ENCODE data around the gene DCAKD.

Gene DCAKD

DNA sequence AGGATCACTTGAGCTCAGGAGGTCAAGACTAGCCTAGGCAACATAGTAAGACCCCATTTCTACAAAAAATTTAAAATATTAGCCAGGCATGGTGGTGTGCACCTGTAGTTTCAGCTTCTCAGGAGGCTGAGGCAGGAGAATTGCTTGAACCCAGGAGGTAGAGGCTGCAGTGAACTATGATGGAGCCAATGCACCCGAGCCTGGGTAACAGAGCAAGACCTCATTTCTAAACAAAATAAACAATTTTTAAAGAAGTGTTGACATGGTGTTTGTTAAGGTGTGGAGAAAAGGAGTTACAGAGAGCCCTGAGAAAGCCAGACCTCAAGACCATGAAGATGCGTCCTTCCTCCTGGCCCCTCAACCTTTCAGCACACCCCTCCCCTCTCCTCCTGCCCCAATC is 45.7 kb downstream of the DCAKD start:
- no peak for DNase-seq (ENCODE audit: low read depth in 2 of 3, low spot score in 1 of 3)

DNA sequence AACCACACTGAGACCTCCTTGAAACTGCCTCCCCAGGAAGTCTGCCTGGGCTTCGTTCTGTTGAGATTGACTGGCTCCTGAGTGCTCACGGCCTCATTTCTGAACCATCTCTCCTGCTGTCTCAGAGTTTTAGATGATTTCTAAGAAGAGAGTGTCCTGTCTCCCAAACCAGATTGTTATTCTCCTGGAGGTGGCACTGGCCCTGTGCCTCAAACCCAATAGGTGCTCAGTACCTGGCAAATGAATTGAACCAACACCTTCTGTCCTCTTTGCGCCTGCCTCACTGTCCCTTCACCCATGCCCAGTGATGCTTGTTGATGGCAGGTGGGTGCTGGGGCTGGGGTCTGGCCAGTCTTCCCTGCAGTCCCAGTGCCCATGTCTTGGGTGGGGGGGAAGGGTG is 47.0 kb downstream of the DCAKD start:
- no peak for DNase-seq (ENCODE audit: low read depth in 2 of 3, low spot score in 1 of 3)

DNA sequence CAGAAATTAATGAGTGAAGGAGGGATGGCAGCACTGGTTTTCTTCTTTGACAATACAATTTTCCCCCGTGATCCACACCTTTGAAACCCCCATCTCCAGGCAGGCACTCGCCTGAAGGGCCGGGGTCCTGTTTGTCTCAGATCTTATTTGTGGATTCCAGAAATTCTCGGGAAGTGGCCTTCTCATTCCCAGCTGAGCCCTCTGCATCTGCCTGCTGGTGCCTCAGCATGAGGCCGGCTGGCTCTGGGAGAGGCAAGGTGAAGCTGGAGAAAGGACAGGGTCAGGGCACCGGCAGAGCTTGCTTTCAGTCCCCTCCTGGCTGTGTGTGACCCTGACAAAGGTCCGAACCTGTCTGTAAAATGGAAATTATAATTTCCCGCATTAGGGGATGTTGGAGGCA is 47.6 kb downstream of the DCAKD start:
- no peak for DNase-seq (ENCODE audit: low read depth in 2 of 3, low spot score in 1 of 3)

DNA sequence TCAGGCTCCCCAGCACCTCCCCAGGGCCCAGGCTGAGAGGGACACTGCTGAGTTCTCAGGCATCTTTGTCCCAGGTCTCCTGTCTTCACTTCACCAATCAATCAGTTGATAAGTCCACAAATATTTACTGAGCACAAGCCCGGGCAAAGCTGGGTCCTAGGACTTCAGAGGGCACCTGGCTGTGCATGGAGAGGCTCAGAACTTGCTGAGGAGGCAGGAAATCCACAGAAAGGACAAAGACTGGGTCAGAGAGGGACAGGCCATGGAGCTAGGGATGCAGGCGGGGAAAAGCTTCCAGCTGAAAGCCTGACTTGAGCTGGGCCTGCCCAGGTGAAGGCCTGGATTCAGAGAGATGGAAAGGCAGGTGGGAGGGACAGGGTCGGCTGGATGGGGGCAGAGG is 50.1 kb downstream of the DCAKD start:
- no peak for DNase-seq (ENCODE audit: low read depth in 2 of 3, low spot score in 1 of 3)

DNA sequence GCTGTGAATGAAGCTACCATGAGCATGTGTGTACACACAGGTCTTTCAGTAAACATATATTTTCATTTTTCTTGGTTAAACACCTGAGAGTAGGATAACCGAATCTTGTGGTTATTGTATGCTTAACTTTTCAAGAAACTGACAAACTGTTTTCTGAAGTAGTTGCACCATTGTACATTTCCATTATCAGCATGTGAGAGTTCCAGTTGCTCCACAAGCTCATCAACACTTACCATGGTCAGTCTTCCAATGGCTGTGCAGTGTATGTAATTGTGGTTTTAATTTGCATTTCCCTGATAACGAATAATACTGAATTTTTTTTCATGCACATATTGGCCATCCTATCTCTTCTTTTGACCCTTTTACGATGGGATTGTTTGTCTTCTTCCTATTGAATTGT is 52.0 kb downstream of the DCAKD start:
- no peak for DNase-seq (ENCODE audit: low read depth in 2 of 3, low spot score in 1 of 3)

DNA sequence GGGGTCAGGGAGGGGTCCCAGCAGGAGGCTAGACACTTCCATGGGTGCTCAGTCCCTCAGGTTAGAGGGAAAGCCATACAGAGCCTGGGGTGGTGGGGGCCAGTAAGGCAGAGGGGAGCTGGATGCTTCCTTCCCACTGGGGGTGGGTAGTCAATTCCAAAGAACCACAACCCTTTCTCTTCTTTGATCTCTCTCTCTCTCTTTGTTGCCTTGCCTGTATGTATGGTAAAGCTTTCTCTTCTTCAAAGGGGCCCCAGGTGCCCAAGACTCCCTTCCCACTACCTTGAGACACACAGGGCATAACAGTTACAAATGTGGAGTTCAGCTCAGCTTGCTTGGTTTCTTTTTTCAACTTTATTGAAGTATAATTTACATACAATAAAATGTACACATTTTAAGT is 52.8 kb downstream of the DCAKD start:
- DNase-seq (ENCODE audit: low read depth in 2 of 3, low spot score in 1 of 3), result no peak

DNA sequence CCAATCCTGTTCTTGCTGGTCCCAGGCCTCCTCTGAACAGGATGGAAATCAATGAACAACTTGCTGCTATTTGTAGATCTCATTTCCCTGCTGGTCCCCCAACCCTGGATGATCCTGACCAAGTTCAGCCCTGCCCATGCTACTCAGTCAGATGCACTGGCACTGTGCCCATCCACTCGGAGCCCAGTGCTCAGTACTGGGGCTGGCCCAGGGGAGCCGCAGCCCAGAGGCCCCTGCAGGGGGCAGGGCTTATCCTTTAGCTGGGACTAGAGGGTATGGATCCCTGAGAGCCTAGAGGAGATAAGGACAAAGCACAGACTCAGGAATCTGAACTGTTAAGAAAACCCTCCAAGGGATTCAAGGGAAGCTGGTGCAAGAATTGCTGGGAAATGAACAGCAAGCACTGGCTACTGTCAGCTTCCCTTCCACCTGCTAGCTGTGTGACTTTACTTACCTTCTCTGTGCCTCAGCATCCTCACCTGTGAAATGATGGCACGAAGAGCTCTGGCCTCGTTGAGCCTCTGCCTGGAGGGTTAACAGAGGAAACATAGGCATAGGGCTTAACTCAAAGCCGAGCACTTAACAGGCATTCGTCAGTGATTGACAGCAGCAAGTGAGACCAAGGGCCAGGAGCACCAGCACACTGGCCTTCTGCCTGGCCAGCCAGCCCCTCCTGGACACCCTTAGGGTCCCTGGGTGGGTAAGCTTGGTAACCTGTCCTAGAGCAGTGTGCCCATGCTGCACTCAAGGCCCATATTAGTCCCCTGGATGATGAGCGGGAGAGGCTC is 53.5 kb downstream of the DCAKD start:
- no peak for DNase-seq (ENCODE audit: low read depth in 2 of 3, low spot score in 1 of 3)

DNA sequence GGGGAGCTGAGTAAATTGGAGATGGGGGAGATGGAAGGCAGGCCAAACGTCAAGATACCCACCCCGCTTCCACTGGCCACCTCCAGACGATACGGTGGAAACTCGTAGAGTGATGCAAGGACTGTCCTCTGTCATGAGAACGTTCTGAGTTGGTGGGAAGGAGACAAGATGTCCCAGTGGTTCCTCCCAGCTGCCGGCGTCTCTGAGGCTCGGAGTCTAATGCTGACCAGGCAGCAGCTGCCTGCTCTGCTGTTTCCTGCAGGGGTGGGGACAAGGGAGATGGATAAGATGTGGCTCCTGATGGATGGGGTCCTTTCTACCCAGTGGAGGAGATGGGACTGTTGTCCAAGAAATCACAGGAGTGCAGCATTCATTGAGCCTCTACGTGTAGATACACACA is 55.1 kb downstream of the DCAKD start:
- DNase-seq (ENCODE audit: low read depth in 2 of 3, low spot score in 1 of 3), result no peak

DNA sequence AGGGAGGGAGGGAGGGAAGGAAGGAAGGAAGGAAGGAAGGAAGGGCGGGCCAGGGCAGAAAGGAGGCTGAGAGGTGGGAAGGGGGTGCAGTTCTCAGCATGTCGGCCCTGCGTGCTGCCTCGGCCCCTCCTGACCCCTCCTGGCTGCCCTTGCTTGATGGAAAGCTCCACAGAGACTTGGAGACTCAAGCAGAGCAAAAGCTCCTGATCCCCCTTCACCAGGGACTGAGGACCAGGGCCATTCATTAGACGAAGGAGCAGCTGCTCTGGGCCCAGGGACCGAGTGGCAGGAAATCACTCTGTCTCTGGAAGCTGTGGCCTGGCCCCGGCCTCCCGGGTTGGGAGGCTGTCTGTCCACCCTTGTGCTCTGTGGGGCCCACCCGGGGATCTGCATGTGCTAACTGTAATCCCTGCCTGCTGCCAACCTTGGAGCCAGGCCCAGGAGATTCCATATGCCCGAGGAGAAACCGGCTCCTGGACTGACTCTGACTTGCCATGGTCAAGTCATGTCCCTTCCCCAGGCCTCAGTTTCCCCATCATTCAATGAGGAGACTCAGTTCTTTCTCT is 55.9 kb downstream of the DCAKD start:
- no peak for DNase-seq (ENCODE audit: low read depth in 2 of 3, low spot score in 1 of 3)

DNA sequence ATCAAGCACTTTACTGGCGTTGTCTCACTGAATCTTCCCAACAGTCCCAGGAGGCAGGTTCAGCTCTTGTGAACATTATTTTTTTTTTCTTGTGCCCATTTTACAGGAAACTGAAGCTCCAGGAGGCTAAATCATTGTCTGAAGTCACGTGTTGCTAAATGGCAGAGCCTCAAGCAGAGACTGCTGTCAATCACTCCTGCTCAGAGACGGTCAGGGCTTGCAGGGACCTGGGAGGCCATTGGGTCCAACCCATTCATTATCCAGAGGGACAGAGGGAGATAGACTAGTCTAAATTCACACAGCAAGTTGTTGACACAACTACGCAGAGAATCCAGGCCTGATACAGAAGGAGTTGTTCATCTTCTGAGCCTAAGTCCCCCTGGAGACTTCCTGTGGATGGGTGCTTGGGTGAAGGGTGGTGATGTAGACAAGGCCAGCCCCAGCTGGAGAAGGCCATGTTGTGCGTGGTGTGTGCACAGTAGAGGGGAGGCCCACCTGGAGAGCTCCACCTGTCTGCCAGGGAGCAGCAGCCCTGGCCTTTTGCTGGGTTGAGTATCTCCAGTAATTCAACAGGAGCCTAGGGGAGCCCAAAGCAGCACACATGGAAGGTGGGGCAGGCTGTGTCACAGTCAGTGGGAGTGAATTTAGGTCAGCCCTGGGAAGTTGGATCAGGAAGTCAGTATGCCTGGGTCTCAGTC is 59.0 kb downstream of the DCAKD start:
- DNase-seq (ENCODE audit: low read depth in 2 of 3, low spot score in 1 of 3), result no peak

DNA sequence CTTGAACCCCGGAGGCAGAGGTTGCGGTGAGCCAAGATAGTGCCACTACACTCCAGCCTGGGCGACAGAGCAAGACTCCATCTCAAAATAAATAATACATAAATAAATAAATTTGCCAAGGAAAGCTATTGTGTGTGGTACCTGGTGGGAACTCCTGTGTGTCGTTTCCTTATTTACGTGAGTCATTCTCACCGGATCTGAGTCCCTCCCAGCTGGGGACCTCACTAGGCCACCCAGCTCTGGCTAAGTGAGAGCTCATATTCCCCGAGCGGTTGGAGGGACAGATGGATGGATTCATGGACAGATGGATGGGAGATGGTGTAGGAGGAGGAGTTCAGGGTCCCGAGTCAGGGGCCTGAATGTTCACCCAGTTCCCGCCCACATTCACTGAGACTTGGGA is 60.4 kb downstream of the DCAKD start:
- no peak for DNase-seq (ENCODE audit: low read depth in 2 of 3, low spot score in 1 of 3)

DNA sequence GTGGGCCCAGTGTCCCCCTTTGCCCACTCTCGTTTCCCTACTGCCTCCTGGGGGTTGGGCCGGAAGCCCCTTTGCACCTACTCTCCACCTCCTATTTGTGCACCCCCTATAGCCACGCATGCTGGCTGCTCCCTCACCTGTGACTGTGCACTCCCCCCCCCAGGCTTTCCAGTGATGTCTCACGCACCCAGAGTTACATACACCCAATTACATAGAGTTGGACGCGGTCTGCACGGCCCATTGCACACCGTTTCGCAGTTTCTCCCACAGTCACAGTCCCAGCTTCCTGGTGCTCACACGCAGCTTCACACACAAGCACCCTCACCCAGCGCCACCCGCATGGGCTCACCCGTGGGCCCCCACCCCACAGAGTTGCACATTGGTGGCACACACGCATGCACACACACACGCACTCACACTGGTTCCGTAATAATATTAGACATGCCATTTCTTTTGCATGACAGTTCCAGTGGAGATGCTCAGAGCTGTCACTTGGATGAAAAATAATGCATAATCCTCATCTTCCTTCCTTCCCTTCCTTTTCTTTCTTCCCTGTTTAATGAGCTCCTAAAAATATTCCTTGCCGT is 61.8 kb downstream of the DCAKD start:
- DNase-seq (ENCODE audit: low read depth in 2 of 3, low spot score in 1 of 3), result no peak

DNA sequence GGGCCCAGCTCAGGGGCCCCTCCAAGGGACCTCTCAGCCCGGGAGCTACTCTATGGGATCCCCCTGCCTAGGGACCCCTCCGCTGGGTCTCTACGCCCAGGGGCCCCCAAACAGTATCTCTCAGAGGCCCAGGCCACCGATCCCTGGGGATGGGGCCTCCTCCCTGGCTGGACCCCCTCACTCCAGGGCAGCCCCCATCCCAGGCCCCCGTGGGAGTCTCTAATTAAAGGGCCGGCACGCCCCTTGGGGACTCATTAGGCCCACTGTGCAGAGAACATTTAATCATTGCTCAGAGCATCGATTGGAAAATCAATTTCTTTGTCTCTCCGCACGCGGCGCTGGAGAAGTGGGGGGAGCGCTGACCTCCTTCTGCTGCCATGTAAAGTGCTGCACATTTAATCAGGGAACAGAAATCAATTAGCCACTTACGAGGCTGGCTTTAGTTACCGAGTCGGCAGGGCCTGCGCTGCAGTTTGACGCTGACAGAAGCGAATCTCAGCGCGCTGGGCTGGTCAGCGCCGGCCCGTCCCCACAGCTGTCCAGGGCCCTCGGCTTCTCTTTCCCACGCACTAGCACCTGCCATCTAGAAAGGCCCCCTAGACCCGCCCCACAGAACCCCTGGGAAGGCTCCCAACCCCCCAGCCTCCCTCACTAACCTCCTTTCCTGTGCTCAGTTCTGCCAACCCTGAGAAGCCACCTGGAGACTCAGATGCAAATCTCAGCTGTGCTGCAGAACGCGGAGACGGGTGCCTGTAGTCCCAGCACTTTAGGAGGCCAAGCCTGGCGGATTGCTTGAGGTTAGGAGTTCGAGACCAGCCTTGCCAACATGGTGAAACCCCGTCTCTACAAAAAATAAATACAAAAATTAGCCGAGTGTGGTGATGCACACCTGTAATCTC is 63.1 kb downstream of the DCAKD start:
- DNase-seq (ENCODE audit: low read depth in 2 of 3, low spot score in 1 of 3), result no peak

DNA sequence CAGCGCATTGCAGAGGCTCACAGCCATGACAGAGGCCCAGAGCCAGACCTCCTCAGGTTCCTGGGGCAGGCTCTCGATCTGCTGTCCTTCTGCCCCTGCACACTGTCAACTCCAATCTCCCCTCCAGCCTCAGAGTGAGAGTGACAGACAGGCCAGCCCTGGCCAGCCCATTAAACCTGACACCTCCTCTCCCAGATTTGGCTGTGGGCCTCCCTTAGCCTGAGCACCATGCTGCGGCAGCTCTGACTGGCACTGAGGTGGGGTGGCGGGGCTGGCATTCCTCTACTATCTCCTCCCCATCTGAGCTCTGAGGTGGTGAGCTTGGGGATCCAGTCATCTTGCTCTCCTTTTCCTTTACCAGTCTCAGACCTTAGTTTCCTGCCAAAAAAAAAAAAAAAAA is 67.9 kb downstream of the DCAKD start:
- DNase-seq (ENCODE audit: low read depth in 2 of 3, low spot score in 1 of 3), result no peak

DNA sequence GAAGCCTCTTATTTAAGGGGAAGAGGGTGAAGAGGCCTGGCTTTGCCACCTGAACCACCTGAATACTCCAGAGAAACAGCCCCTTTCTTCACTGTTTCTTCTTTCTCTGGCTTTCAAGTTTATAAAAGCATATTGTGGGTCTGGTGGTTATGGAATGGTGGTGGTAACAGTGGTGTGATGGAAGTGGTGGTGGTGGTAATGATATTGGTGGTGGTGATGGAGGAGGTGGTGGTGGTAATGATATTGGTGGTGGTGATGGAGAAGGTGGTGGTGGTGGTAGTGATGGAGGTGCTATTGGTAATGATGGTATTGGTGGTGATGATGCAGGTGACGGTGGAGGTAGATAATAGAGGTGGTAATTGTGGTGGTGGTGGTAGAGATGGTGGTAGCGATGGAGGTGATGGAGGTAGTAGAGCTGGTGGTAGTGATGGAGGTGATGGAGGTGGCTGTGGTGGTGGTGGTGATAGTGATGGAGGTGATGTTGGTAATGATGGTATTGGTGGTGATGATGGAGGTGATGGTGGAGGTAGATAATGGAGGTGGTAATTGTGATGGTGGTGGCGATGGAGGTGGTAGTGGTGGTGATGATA is 69.2 kb downstream of the DCAKD start:
- DNase-seq (ENCODE audit: low read depth in 2 of 3, low spot score in 1 of 3), result no peak

DNA sequence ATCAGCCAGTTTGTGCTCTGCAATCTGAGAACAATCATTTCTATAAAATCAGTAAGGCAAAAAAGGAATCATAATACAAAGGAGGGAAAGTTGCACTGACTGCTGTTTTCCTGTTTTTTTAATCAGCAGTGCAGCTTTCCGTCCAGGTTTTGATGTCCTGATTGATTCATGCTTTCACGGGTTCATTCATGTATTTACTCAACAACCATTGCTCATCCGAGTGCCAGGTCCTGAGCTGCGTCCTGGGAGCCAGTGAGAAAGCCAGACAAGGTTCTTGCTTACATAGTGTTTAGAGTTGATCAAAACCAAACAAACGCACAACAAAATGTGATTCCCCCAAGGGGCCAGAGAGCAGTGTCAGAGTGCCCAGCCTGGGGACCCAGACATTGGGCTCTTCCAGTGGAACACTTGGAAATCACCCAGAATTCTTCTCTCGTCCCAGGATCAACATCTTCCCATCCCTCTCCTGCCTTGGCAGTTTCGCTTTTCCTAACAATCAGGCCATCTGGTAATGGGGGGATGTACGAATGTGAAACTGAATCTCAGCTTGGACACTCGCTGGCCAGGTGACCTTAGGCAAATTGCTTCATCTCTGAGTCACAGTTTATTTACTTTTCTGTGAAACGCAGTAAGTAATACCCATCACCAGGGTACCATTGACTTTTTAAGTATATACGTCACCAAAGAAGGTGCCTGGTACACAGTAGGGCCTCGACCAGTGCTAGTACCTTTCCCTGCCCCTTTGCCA is 70.0 kb downstream of the DCAKD start:
- DNase-seq (ENCODE audit: low read depth in 2 of 3, low spot score in 1 of 3), result no peak

DNA sequence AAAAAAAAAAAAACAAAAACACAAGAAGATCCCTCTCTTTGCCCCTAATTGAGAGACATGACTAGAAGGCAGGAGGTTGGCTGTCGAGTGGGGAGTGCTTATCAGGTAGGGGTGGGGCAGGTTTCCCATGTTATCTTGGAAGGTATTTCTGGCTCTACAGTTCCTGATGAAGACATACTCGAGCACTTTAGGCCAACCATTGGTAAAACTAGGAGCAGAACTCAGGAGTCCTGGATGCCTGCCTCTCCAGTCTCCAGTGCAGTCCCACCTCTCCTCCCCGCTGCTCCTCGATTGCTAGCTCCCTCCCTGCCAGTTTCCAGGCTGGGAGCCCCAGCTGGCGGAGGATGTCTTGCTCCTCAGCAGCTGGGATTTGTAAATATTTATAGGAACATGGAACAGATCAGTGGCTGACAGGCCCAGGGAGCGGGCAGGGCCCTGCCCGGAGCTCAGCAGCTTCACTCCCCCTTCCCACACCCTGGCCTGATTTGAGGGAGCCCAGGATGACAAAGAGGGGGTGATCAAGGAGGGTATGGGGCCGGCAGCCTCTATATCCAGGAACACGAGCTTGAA is 71.9 kb downstream of the DCAKD start:
- DNase-seq (ENCODE audit: low read depth in 2 of 3, low spot score in 1 of 3), result no peak

DNA sequence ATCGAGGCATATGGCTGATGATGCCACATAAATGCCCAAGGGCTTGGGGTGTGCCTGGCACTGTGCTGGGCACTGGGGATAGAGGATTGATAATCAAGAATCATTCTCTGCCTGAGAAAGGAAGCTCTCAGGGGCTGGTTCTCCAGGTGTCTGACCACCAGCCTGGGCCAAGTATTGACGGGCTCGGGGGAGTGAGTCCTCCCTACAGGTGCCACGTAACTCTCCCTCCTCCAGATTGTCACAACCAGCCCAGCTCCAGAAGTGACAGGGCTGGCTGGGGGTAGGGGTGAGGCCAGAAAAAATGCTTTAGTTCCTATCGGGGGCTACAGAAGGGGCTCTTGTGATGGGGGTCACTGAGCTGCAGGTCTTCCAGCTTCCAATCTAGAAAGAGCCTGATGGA is 72.6 kb downstream of the DCAKD start:
- DNase-seq (ENCODE audit: low read depth in 2 of 3, low spot score in 1 of 3), result no peak

DNA sequence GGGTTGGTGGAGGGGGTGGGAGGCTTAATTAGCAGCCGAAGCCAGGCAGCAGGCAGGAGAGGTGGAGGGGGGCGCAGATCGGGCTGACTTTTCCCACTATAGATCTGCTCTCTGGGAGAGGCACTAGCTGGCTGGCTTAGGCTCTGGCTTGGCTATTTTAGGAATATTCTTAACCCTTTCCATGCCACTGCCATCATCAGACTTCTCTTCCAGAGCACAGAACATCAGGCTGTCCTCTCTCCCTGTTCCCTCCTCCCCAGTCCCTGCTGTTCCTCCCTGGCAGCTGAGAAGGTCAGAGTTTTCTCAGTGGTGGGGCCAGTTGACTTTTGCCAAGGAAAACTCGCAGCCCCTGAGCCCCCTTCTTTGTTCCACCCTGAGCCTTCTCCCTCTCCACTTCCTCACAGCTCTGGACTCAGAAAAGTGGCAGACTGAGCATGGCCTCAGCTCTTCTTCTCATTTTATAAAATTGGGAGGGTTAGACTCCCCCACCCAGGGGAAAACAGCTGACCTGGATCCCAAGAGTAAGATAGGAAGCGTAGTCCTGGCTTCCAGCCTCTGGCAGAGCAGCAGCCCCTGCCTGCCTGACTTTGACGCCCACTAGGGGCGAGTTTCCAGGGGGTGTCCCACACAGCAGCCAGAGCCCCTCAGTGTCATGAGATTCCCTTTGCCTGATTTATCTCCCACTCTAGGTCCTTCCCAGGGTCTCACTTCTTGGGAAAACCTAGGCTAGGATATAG is 73.5 kb downstream of the DCAKD start:
- DNase-seq (ENCODE audit: low read depth in 2 of 3, low spot score in 1 of 3), result no peak
